ENCODE measurements around the gene MTUS2.
"Not testable (repeated sequence)": the region's sequence is repeated elsewhere in the genome, so short reads cannot be mapped to it uniquely, and the experiment has no call there.

The MTUS2 gene

GRCh38 chr13:29190298-29190697, 370.2 kb downstream of the MTUS2 start:
- H3K4me1 ChIP-seq (ENCODE audit: control insufficient read depth, insufficient read depth, low read length) = no peaks in the 10 kb centered on the region
- no peaks in the 10 kb centered on the region for H3K36me3 ChIP-seq (ENCODE audit: control insufficient read depth, insufficient read depth, low read length)
- H3K9ac ChIP-seq (ENCODE audit: low read length) = no peak overlapping the region
- H3K9me3 ChIP-seq (ENCODE audit: control insufficient read depth, low read length) = no peaks in the 10 kb centered on the region
- no peak overlapping the region for H3K4me3 ChIP-seq (ENCODE audit: low read length)
- H3K27me3 ChIP-seq (ENCODE audit: control insufficient read depth, insufficient read depth, low read length) = no peaks in the 10 kb centered on the region

- Histone ChIP-seq H3K4me3 (ENCODE audit: low read length) (no peak overlapping the region), H3K27me3 (ENCODE audit: control insufficient read depth, insufficient read depth, low read length) (no peaks in the 10 kb centered on the region), H3K36me3 (ENCODE audit: control insufficient read depth, insufficient read depth, low read length) (no peaks in the 10 kb centered on the region), H3K9ac (ENCODE audit: low read length) (no peak overlapping the region), H3K9me3 (ENCODE audit: control insufficient read depth, low read length) (no peaks in the 10 kb centered on the region), H3K4me1 (ENCODE audit: control insufficient read depth, insufficient read depth, low read length) (no peaks in the 10 kb centered on the region)
Measured at GRCh38 chr13:29193083-29193482, 372.9 kb downstream of the MTUS2 start.

GRCh38 chr13:29195456-29195855, 375.3 kb downstream of the MTUS2 start:
- H3K9me3 ChIP-seq (ENCODE audit: control insufficient read depth, low read length) = no peaks in the 10 kb centered on the region
- no peaks in the 10 kb centered on the region for H3K36me3 ChIP-seq (ENCODE audit: control insufficient read depth, insufficient read depth, low read length)
- H3K4me3 ChIP-seq (ENCODE audit: low read length) = no peak overlapping the region
- no peaks in the 10 kb centered on the region for H3K27me3 ChIP-seq (ENCODE audit: control insufficient read depth, insufficient read depth, low read length)
- H3K4me1 ChIP-seq (ENCODE audit: control insufficient read depth, insufficient read depth, low read length) = no peaks in the 10 kb centered on the region
- no peak overlapping the region for H3K9ac ChIP-seq (ENCODE audit: low read length)

GRCh38 chr13:29196409-29197074, 376.4 kb downstream of the MTUS2 start:
- H3K27me3 ChIP-seq (ENCODE audit: control insufficient read depth, insufficient read depth, low read length) = no peaks in the 10 kb centered on the region
- no peak overlapping the region for H3K4me3 ChIP-seq (ENCODE audit: low read length)
- H3K36me3 ChIP-seq (ENCODE audit: control insufficient read depth, insufficient read depth, low read length) = no peaks in the 10 kb centered on the region
- no peaks in the 10 kb centered on the region for H3K4me1 ChIP-seq (ENCODE audit: control insufficient read depth, insufficient read depth, low read length)
- H3K9me3 ChIP-seq (ENCODE audit: control insufficient read depth, low read length) = no peaks in the 10 kb centered on the region
- H3K9ac ChIP-seq (ENCODE audit: low read length) = no peak overlapping the region

GRCh38 chr13:29202753-29203152, 382.6 kb downstream of the MTUS2 start:
- not testable (repeated sequence) for H3K9me3 ChIP-seq (ENCODE audit: control insufficient read depth, low read length); H3K4me3 ChIP-seq (ENCODE audit: low read length); H3K9ac ChIP-seq (ENCODE audit: low read length); H3K27me3 ChIP-seq (ENCODE audit: control insufficient read depth, insufficient read depth, low read length); H3K36me3 ChIP-seq (ENCODE audit: control insufficient read depth, insufficient read depth, low read length); H3K4me1 ChIP-seq (ENCODE audit: control insufficient read depth, insufficient read depth, low read length)

GRCh38 chr13:29204651-29205050, 384.5 kb downstream of the MTUS2 start:
- Histone ChIP-seq H3K4me3 (ENCODE audit: low read length) (no peak overlapping the region), H3K36me3 (ENCODE audit: control insufficient read depth, insufficient read depth, low read length) (no peaks in the 10 kb centered on the region)

GRCh38 chr13:29210676-29211075, 390.5 kb downstream of the MTUS2 start:
- H3K36me3 ChIP-seq (ENCODE audit: control insufficient read depth, insufficient read depth, low read length) = no peaks in the 10 kb centered on the region
- no peak overlapping the region for H3K9ac ChIP-seq (ENCODE audit: low read length)
- H3K27me3 ChIP-seq (ENCODE audit: control insufficient read depth, insufficient read depth, low read length) = no peaks in the 10 kb centered on the region
- H3K4me3 ChIP-seq (ENCODE audit: low read length) = no peak overlapping the region
- no peaks in the 10 kb centered on the region for H3K4me1 ChIP-seq (ENCODE audit: control insufficient read depth, insufficient read depth, low read length)
- no peaks in the 10 kb centered on the region for H3K9me3 ChIP-seq (ENCODE audit: control insufficient read depth, low read length)

More at GRCh38 chr13:29204651-29205050, 384.5 kb downstream of the MTUS2 start:
- Histone ChIP-seq H3K4me1 (ENCODE audit: control insufficient read depth, insufficient read depth, low read length) (no peaks in the 10 kb centered on the region), H3K9ac (ENCODE audit: low read length) (no peak overlapping the region), H3K9me3 (ENCODE audit: control insufficient read depth, low read length) (no peaks in the 10 kb centered on the region), H3K27me3 (ENCODE audit: control insufficient read depth, insufficient read depth, low read length) (no peaks in the 10 kb centered on the region)

GRCh38 chr13:29211162-29211561, 391.0 kb downstream of the MTUS2 start:
- H3K27me3 ChIP-seq (ENCODE audit: control insufficient read depth, insufficient read depth, low read length); H3K9ac ChIP-seq (ENCODE audit: low read length); H3K4me1 ChIP-seq (ENCODE audit: control insufficient read depth, insufficient read depth, low read length); H3K4me3 ChIP-seq (ENCODE audit: low read length); H3K9me3 ChIP-seq (ENCODE audit: control insufficient read depth, low read length); H3K36me3 ChIP-seq (ENCODE audit: control insufficient read depth, insufficient read depth, low read length): not testable (repeated sequence)

GRCh38 chr13:29222458-29222857, 402.3 kb downstream of the MTUS2 start:
- no peak overlapping the region for H3K9ac ChIP-seq (ENCODE audit: low read length)
- no peaks in the 10 kb centered on the region for H3K36me3 ChIP-seq (ENCODE audit: control insufficient read depth, insufficient read depth, low read length)
- no peaks in the 10 kb centered on the region for H3K27me3 ChIP-seq (ENCODE audit: control insufficient read depth, insufficient read depth, low read length)
- no peaks in the 10 kb centered on the region for H3K4me1 ChIP-seq (ENCODE audit: control insufficient read depth, insufficient read depth, low read length)
- H3K4me3 ChIP-seq (ENCODE audit: low read length) = no peak overlapping the region
- H3K9me3 ChIP-seq (ENCODE audit: control insufficient read depth, low read length) = no peaks in the 10 kb centered on the region

- Histone ChIP-seq H3K4me1 (ENCODE audit: control insufficient read depth, insufficient read depth, low read length) (no peaks in the 10 kb centered on the region), H3K4me3 (ENCODE audit: low read length) (no peak overlapping the region)
Measured at GRCh38 chr13:29224206-29224605, 404.1 kb downstream of the MTUS2 start.

GRCh38 chr13:29227576-29227975, 407.4 kb downstream of the MTUS2 start:
- Histone ChIP-seq H3K36me3 (ENCODE audit: control insufficient read depth, insufficient read depth, low read length) (no peaks in the 10 kb centered on the region), H3K4me1 (ENCODE audit: control insufficient read depth, insufficient read depth, low read length) (no peaks in the 10 kb centered on the region), H3K9ac (ENCODE audit: low read length) (no peak overlapping the region), H3K9me3 (ENCODE audit: control insufficient read depth, low read length) (no peaks in the 10 kb centered on the region), H3K4me3 (ENCODE audit: low read length) (no peak overlapping the region), H3K27me3 (ENCODE audit: control insufficient read depth, insufficient read depth, low read length) (no peaks in the 10 kb centered on the region)

More at GRCh38 chr13:29224206-29224605, 404.1 kb downstream of the MTUS2 start:
- H3K27me3 ChIP-seq (ENCODE audit: control insufficient read depth, insufficient read depth, low read length) = no peaks in the 10 kb centered on the region
- no peak overlapping the region for H3K9ac ChIP-seq (ENCODE audit: low read length)
- no peaks in the 10 kb centered on the region for H3K36me3 ChIP-seq (ENCODE audit: control insufficient read depth, insufficient read depth, low read length)
- H3K9me3 ChIP-seq (ENCODE audit: control insufficient read depth, low read length) = no peaks in the 10 kb centered on the region

- no peaks in the 10 kb centered on the region for H3K9me3 ChIP-seq (ENCODE audit: control insufficient read depth, low read length)
- H3K9ac ChIP-seq (ENCODE audit: low read length) = no peak overlapping the region
- no peaks in the 10 kb centered on the region for H3K36me3 ChIP-seq (ENCODE audit: control insufficient read depth, insufficient read depth, low read length)
- no peaks in the 10 kb centered on the region for H3K27me3 ChIP-seq (ENCODE audit: control insufficient read depth, insufficient read depth, low read length)
- H3K4me3 ChIP-seq (ENCODE audit: low read length) = no peak overlapping the region
- H3K4me1 ChIP-seq (ENCODE audit: control insufficient read depth, insufficient read depth, low read length) = no peaks in the 10 kb centered on the region
Measured at GRCh38 chr13:29230299-29230845, 410.2 kb downstream of the MTUS2 start.

Measured in mucosa of stomach (tissue), 1 donor.